H54 (cell line): ENCODE results near the gene BRD2.

Experiments
- DNase-seq: peaks from one replicate; pipeline ENCODE4 v3.0.0; 2011; ENCODE audit warnings: low spot score, mixed read lengths; ENCODE audit not compliant: insufficient read length
- FAIRE-seq: peaks from 3 replicates; lab custom pipeline; 2011; peaks lifted over from hg19 to GRCh38; lab: Jason Lieb, UNC
- POLR2A ChIP-seq: IDR thresholded peaks from 2 replicates; pipeline ENCODE4 v1.6.1; 2011; ENCODE audit warnings: low read depth, mild to moderate bottlenecking, low read length

BRD2 gene

GRCh38 chr6:33008944-33009861 is 40.8 kb downstream of the BRD2 start, which contains the start of gene HLA-DOA:
Gene HLA-DOA, minus strand, starts transcription at chr6:33009591.
- DNase-seq, result peak; percentile 17
- TF ChIP-seq POLR2A, result no peak
- FAIRE-seq, result no peak

- DNase-seq, result no peak
- FAIRE-seq, result no peak
- no peak for TF ChIP-seq POLR2A
These were observed 42.0 kb downstream of the BRD2 start for GRCh38 chr6:33010356-33010755.

- TF ChIP-seq POLR2A, result no peak
- DNase-seq (no peak), FAIRE-seq (no peak)
These were observed 45.2 kb downstream of the BRD2 start for GRCh38 chr6:33013608-33014007.

GRCh38 chr6:33014841-33015634 is 46.6 kb downstream of the BRD2 start:
- FAIRE-seq (no peak), DNase-seq (peak; percentile 50)

GRCh38 chr6:33015798-33016197 is 47.4 kb downstream of the BRD2 start:
- FAIRE-seq, result no peak
- no peak for TF ChIP-seq POLR2A

More at GRCh38 chr6:33014841-33015634, 46.6 kb downstream of the BRD2 start:
- no peak for TF ChIP-seq POLR2A

GRCh38 chr6:33017018-33017417 is 48.6 kb downstream of the BRD2 start:
- FAIRE-seq (no peak), DNase-seq (no peak)
- no peak for TF ChIP-seq POLR2A

More at GRCh38 chr6:33015798-33016197, 47.4 kb downstream of the BRD2 start:
- DNase-seq, result no peak

- no peak for TF ChIP-seq POLR2A
- DNase-seq (no peak), FAIRE-seq (no peak)
These were observed 49.4 kb downstream of the BRD2 start for GRCh38 chr6:33017694-33018353.

- no peak for FAIRE-seq
- no peak for DNase-seq
- TF ChIP-seq POLR2A, result no peak
These were observed 50.0 kb downstream of the BRD2 start for GRCh38 chr6:33018418-33018817.

- TF ChIP-seq POLR2A, result no peak
- DNase-seq, result no peak
- no peak for FAIRE-seq
These were observed 50.5 kb downstream of the BRD2 start for GRCh38 chr6:33018904-33019303.

GRCh38 chr6:33019372-33019771 is 51.0 kb downstream of the BRD2 start:
- DNase-seq, result no peak
- no peak for FAIRE-seq

GRCh38 chr6:33021917-33022316 is 53.5 kb downstream of the BRD2 start:
- DNase-seq, result no peak
- FAIRE-seq, result no peak
- TF ChIP-seq POLR2A, result no peak

More at GRCh38 chr6:33019372-33019771, 51.0 kb downstream of the BRD2 start:
- no peak for TF ChIP-seq POLR2A

- DNase-seq, result no peak
- no peak for FAIRE-seq
- TF ChIP-seq POLR2A, result no peak
These were observed 55.1 kb downstream of the BRD2 start for GRCh38 chr6:33023536-33023935.

- DNase-seq (no peak), FAIRE-seq (no peak)
- TF ChIP-seq POLR2A, result no peak
These were observed 56.1 kb downstream of the BRD2 start for GRCh38 chr6:33024521-33024920.
